GM12891 (cell line): ENCODE measurements around the gene OTX1.

Source experiments
- POLR2A ChIP-seq: IDR thresholded peaks from 2 replicates; pipeline ENCODE4 v1.6.1; 2011; ENCODE audit warnings: low read depth, low read length, control low read depth
- POLR2AphosphoS5 ChIP-seq: IDR thresholded peaks from 2 replicates; pipeline ENCODE4 v1.6.1; 2011; ENCODE audit warnings: low read depth, low read length, control low read depth
- SPI1 ChIP-seq: IDR thresholded peaks from 2 replicates; pipeline ENCODE4 v1.6.1; 2011; ENCODE audit warnings: low read depth, low read length, control low read depth

- TF ChIP-seq POLR2AphosphoS5 (no peak), POLR2A (no peak), SPI1 (no peak)
Observed at GRCh38 chr2:63048367-63049171, 2.1 kb upstream of the OTX1 start.
